CD14-positive monocyte (primary cell): ENCODE data around the gene SPATA33. TPM values are rescaled to one million over a fixed set of nuclear protein-coding genes. Genes with fewer than 3 reads are reported as not detected.

Experiments
- DNase-seq, 3 donors: peaks; one replicate each; pipeline ENCODE4 v3.0.0-alpha.2; 2011 to 2022
- H2AFZ ChIP-seq: 2 replicates; pipeline ENCODE4 v1.6.0; 2012; ENCODE audit warnings: mild to moderate bottlenecking, low read depth, low read length, inconsistent platforms; ENCODE audit not compliant: insufficient read depth, poor library complexity, severe bottlenecking
- H3K27ac ChIP-seq, 2 donors: 1 replicate in 1 of 2; 2 replicates in 1 of 2; pipeline ENCODE4 v1.5.1; 2012 to 2013; ENCODE audit warnings: low read length in 2 of 2, control low read depth in 1 of 2, inconsistent platforms in 1 of 2, low read depth in 1 of 2, mild to moderate bottlenecking in 1 of 2
- H3K27me3 ChIP-seq, 2 donors: one replicate each; pipeline versions ENCODE4 v1.6.0 to v1.6.1; 2011 to 2013; ENCODE audit warnings: low read length in 2 of 2; ENCODE audit not compliant: control insufficient read depth in 2 of 2, insufficient read depth in 2 of 2
- H3K36me3 ChIP-seq, 2 donors: replicated peaks in 1 of 2; 1 replicate in 1 of 2; 2 replicates in 1 of 2; pipeline versions ENCODE4 v1.5.1 to v1.6.1; 2012 to 2013; ENCODE audit warnings: low read length in 2 of 2, control low read depth in 1 of 2, inconsistent platforms in 1 of 2, mild to moderate bottlenecking in 1 of 2; ENCODE audit not compliant: insufficient read depth in 2 of 2, control insufficient read depth in 1 of 2
- H3K4me1 ChIP-seq, 2 donors: 1 replicate in 1 of 2; 2 replicates in 1 of 2; pipeline versions ENCODE4 v1.5.1 to v1.6.1; 2012 to 2013; ENCODE audit warnings: low read length in 2 of 2, control low read depth in 1 of 2, inconsistent platforms in 1 of 2, mild to moderate bottlenecking in 1 of 2, moderate library complexity in 1 of 2; ENCODE audit not compliant: insufficient read depth in 2 of 2, control insufficient read depth in 1 of 2
- H3K4me2 ChIP-seq: replicated peaks from 2 replicates; pipeline ENCODE3; 2012; ENCODE audit warnings: low read length, moderate library complexity, mild to moderate bottlenecking; ENCODE audit not compliant: poor library complexity, severe bottlenecking; ENCODE audit errors: extremely low read depth
- H3K4me3 ChIP-seq, 3 experiments: fragments of 200-600 bp in 1 of 3; sonication (generic) in 1 of 3; replicated peaks in 1 of 3; 1 replicate in 2 of 3; 2 replicates in 1 of 3; pipeline ENCODE4 v1.5.1; 2011 to 2013; ENCODE audit warnings: low read length in 3 of 3, mild to moderate bottlenecking in 3 of 3, control low read depth in 2 of 3, low read depth in 2 of 3, inconsistent platforms in 1 of 3, moderate library complexity in 1 of 3
- H3K79me2 ChIP-seq: 2 replicates; pipeline ENCODE4 v1.6.0; 2012; ENCODE audit warnings: mild to moderate bottlenecking, control low read depth, inconsistent platforms, low read length, moderate library complexity; ENCODE audit not compliant: insufficient read depth
- H3K9ac ChIP-seq: 2 replicates; pipeline ENCODE4 v1.6.0; 2017; ENCODE audit warnings: low read length, mild to moderate bottlenecking; ENCODE audit not compliant: insufficient read depth, poor library complexity, severe bottlenecking
- H3K9me3 ChIP-seq, 2 donors: replicated peaks in 1 of 2; 1 replicate in 1 of 2; 2 replicates in 1 of 2; pipeline versions ENCODE4 v1.5.1 to v1.6.1; 2012 to 2013; ENCODE audit warnings: low read length in 2 of 2, control low read depth in 1 of 2; ENCODE audit not compliant: control insufficient read depth in 1 of 2, insufficient read depth in 1 of 2
- H4K20me1 ChIP-seq: 2 replicates; pipeline ENCODE4 v1.6.0; 2012; ENCODE audit warnings: mild to moderate bottlenecking, low read length, control low read depth, moderate library complexity; ENCODE audit not compliant: insufficient read depth
- H3K27ac Mint-ChIP-seq, 7 donors: one replicate each; pipeline ENCODE4 v1.8.0; 2020; ENCODE audit warnings: mild to moderate bottlenecking in 7 of 7, mixed read lengths in 7 of 7, moderate library complexity in 6 of 7, inconsistent platforms in 2 of 7
- H3K27me3 Mint-ChIP-seq, 3 donors: one replicate each; pipeline ENCODE4 v1.8.0; 2021 to 2022; ENCODE audit warnings: low read depth in 3 of 3, mild to moderate bottlenecking in 3 of 3, mixed read lengths in 3 of 3, moderate library complexity in 3 of 3, inconsistent platforms in 1 of 3
- H3K36me3 Mint-ChIP-seq, 2 donors: one replicate each; pipeline ENCODE4 v1.8.0; 2020; ENCODE audit warnings: mixed read lengths in 2 of 2, inconsistent platforms in 1 of 2, mild to moderate bottlenecking in 1 of 2
- H3K4me1 Mint-ChIP-seq: one replicate; pipeline ENCODE4 v1.8.0; 2020; ENCODE audit warnings: mild to moderate bottlenecking, mixed read lengths
- H3K4me3 Mint-ChIP-seq, 2 donors: one replicate each; pipeline ENCODE4 v1.8.0; 2020; ENCODE audit warnings: mild to moderate bottlenecking in 2 of 2, mixed read lengths in 2 of 2, moderate library complexity in 1 of 2
- H3K9me3 Mint-ChIP-seq, 7 donors: one replicate each; pipeline ENCODE4 v1.8.0; 2020 to 2022; ENCODE audit warnings: mixed read lengths in 7 of 7, mild to moderate bottlenecking in 6 of 7, moderate library complexity in 6 of 7, inconsistent platforms in 2 of 7
- CTCF ChIP-seq: fragments of 200-600 bp; IDR thresholded peaks from one replicate; pipeline ENCODE4 v1.8.0; 2022; ENCODE audit warnings: antibody characterized with exemption, mild to moderate bottlenecking
- WGBS: methylation state at CpG from one replicate; pipeline ENCODE4 v1.1.5; 2013; ENCODE audit warnings: missing lambda C conversion rate; ENCODE audit not compliant: insufficient coverage; 5-methylcytosine and 5-hydroxymethylcytosine counted together
- intact Hi-C, 2 donors: fragments of 100-400 bp; cut with micrococcal nuclease; formaldehyde crosslinking; loops; one replicate each; pipeline versions ENCODE4 v1.15.0 to v1.15.1; 2023
- polyA plus RNA-seq, 3 donors: library from polyadenylated mRNA; depleted of rRNA in 1 of 3; unstranded in 2 of 3; stranded (reverse) in 1 of 3; fragments of 300-500 nt in 2 of 3; fragments of >200 nt in 1 of 3; fragmentation: Illumina TruSeq in 2 of 3; gene quantifications; 1 replicate in 2 of 3; 2 replicates in 1 of 3; pipeline ENCODE4 v1.2.3, GENCODE V29; 2012 to 2021

SPATA33 gene
- polyA plus RNA-seq, 3 donors = 1.4 to 3.5 (median 1.8) TPM

DNA sequence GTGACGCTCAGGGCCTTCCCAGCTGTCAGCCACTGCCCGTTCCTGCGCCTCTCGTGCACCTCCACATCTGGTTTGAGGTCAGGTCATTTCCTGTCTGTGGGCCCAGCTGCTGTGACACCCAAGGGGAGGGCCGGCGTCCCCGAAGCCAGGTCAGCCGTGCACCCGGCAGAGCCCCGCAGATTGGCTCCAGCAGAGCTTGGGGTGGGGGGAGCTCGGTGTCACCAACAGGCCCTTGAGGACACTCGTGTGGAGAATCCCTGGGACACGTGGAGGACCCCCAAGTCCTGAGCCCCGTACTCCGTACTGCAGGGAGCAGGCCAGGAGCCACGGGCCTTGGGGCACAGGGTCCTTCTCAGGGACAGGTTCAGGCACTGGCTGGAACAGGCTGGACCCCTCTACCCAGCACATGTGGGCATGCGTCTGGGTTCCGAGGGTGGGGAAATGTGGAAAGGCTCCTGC, 39.1 kb downstream of the SPATA33 start:
- peaks cover 7% of the 10 kb centered on the region for H3K4me1 Mint-ChIP-seq
- peaks cover 0 to 7% (median 3%) of the 10 kb centered on the region in 3 donors for H3K27me3 Mint-ChIP-seq
- H4K20me1 ChIP-seq = peaks cover 53% of the 10 kb centered on the region
- H3K27me3 ChIP-seq = no peaks in the 10 kb centered on the region
- no peak overlapping the region for H3K4me2 ChIP-seq
- H3K9me3 ChIP-seq = no peaks in the 10 kb centered on the region
- intact Hi-C loops = no loop called here
- peaks cover 28 to 48% of the 10 kb centered on the region in 2 donors for H3K36me3 Mint-ChIP-seq
- H3K36me3 ChIP-seq = peaks cover 41 to 46% of the 10 kb centered on the region in 2 donors
- peaks cover 4% of the 10 kb centered on the region for H3K79me2 ChIP-seq
- no peaks in the 10 kb centered on the region for H3K9me3 Mint-ChIP-seq
- no peak overlapping the region for H3K4me3 ChIP-seq
- no peak overlapping the region for H3K27ac ChIP-seq
- peak in 1 of 3 donors; percentile 8 for DNase-seq
- no peak for TF ChIP-seq CTCF
- no peak overlapping the region for H3K9ac ChIP-seq
- H2AFZ ChIP-seq = no peak overlapping the region
- peaks cover 14 to 24% of the 10 kb centered on the region in 2 donors for H3K4me1 ChIP-seq
- WGBS = 26% methylated on average over 15 of the region's 18 CpGs
- H3K27ac Mint-ChIP-seq = no peak overlapping the region
- no peak overlapping the region for H3K4me3 Mint-ChIP-seq

GRCh38 chr16:89697161-89697615, 39.6 kb downstream of the SPATA33 start:
- H3K9me3 ChIP-seq = no peaks in the 10 kb centered on the region
- Mint-ChIP-seq H3K27ac (no peak overlapping the region), H3K27me3 (peaks cover 0 to 7% (median 3%) of the 10 kb centered on the region in 3 donors), H3K4me1 (peaks cover 8% of the 10 kb centered on the region), H3K36me3 (peaks cover 28 to 43% of the 10 kb centered on the region in 2 donors), H3K9me3 (no peaks in the 10 kb centered on the region), H3K4me3 (no peak overlapping the region)
- H3K79me2 ChIP-seq = peaks cover 4% of the 10 kb centered on the region
- no peak overlapping the region for H3K27ac ChIP-seq
- intact Hi-C loops = no loop called here
- no peaks in the 10 kb centered on the region for H3K27me3 ChIP-seq
- H3K36me3 ChIP-seq = peaks cover 36 to 41% of the 10 kb centered on the region in 2 donors
- no peak overlapping the region for H2AFZ ChIP-seq
- TF ChIP-seq CTCF = no peak
- H3K4me2 ChIP-seq = no peak overlapping the region
- peak in 1 of 3 donors; percentile 6 for DNase-seq
- no peak overlapping the region for H3K9ac ChIP-seq
- 95% methylated on average over 16 of the region's 19 CpGs for WGBS
- H3K4me1 ChIP-seq = peaks cover 18 to 28% of the 10 kb centered on the region in 2 donors
- H3K4me3 ChIP-seq = no peak overlapping the region
- H4K20me1 ChIP-seq = peaks cover 53% of the 10 kb centered on the region
